Sigmoid colon (tissue), 7 donors: Measurements from ENCODE around the gene ANAPC5. TPM values are rescaled to one million over a fixed set of nuclear protein-coding genes. Genes with fewer than 3 reads are reported as not detected.
"Not testable (repeated sequence)": the region's sequence is repeated elsewhere in the genome, so short reads cannot be mapped to it uniquely, and the experiment has no call there.

Experiments used
- DNase-seq: peaks from one replicate; pipeline ENCODE4 v3.0.0-alpha.2; 2019
- H3K27ac ChIP-seq, 4 donors: fragments of 200-600 bp; sonication (generic); one replicate each; pipeline ENCODE4 v1.5.1; 2016 to 2019; ENCODE audit warnings: mild to moderate bottlenecking in 1 of 4
- H3K27me3 ChIP-seq, 3 donors: fragments of 200-600 bp; sonication (generic); one replicate each; pipeline ENCODE4 v1.5.1; 2019; ENCODE audit warnings: mild to moderate bottlenecking in 1 of 3
- H3K36me3 ChIP-seq, 4 donors: fragments of 200-600 bp; sonication (generic); one replicate each; pipeline ENCODE4 v1.5.1; 2016 to 2019
- H3K4me1 ChIP-seq, 4 donors: fragments of 200-600 bp; sonication (generic); one replicate each; pipeline ENCODE4 v1.5.1; 2017 to 2019
- H3K4me3 ChIP-seq, 4 donors: fragments of 200-600 bp; sonication (generic); one replicate each; pipeline ENCODE4 v1.5.1; 2017 to 2019; ENCODE audit warnings: mild to moderate bottlenecking in 2 of 4, moderate library complexity in 1 of 4
- H3K9me3 ChIP-seq, 4 donors: fragments of 200-600 bp in 3 of 4; sonication (generic) in 3 of 4; one replicate each; pipeline versions ENCODE4 v1.5.1 to v1.6.1; 2013 to 2019
- EP300 ChIP-seq, 4 donors: sonication (generic); formaldehyde crosslinking; IDR thresholded peaks; one replicate each; pipeline ENCODE4 v1.6.1; 2017; ENCODE audit warnings: antibody characterized with exemption in 4 of 4
- POLR2A ChIP-seq, 2 donors: fragments of 450-650 bp; IDR thresholded peaks; one replicate each; pipeline ENCODE4 v1.6.1; 2016; ENCODE audit warnings: antibody characterized with exemption in 2 of 2, mild to moderate bottlenecking in 2 of 2, moderate library complexity in 2 of 2
- POLR2AphosphoS5 ChIP-seq, 4 donors: sonication (generic); formaldehyde crosslinking; IDR thresholded peaks; one replicate each; pipeline ENCODE4 v1.6.1; 2017; ENCODE audit warnings: antibody characterized with exemption in 4 of 4
- whole genome bisulfite sequencing, 2 donors: extraction: QIAGEN DNeasy Blood & Tissue Kit; methylation state at CpG; one replicate each; pipeline ENCODE4 v1.1.7; 2013; 5-methylcytosine and 5-hydroxymethylcytosine counted together
- intact Hi-C: fragments of 100-400 bp; cut with DNase I; formaldehyde crosslinking; loops from one replicate; pipeline ENCODE4 v1.15.1; 2023
- polyA plus RNA-seq, 3 donors: library from polyadenylated mRNA; stranded (reverse); fragments of 200-250 nt; gene quantifications; one replicate each; pipeline ENCODE4 v1.2.3, GENCODE V29; 2013
- total RNA-seq, 4 donors: library from RNA; depleted of rRNA; stranded (reverse); fragments of >200 nt; gene quantifications; one replicate each; pipeline ENCODE4 v1.1.0, GENCODE V29; 2016
- TF ChIP-seq, protein P1 (sequence below), 4 experiments: fragments of 450-650 bp in 3 of 4; fragments of 200-600 bp in 1 of 4; IDR thresholded peaks; one replicate each; pipeline ENCODE4 v1.5.1; 2016 to 2019; ENCODE audit warnings: antibody characterized with exemption in 4 of 4, mild to moderate bottlenecking in 3 of 4, moderate library complexity in 2 of 4
- donor health status: healthy with polysubstance abuse.
- donor health status: Bipolar disorder and iron deficiency.
- donor health status: healthy.

The ANAPC5 gene
- total and polyA plus RNA-seq, 7 donors: 51.6 to 93.6 (median 76.0) TPM

GRCh38 chr12:121376754-121377697 lies 24.8 kb upstream of the ANAPC5 start:
- no peak overlapping the region for H3K4me3 ChIP-seq
- TF ChIP-seq POLR2AphosphoS5 (IDR thresholded peaks at IDR 0.05): no peak
- no peak for TF ChIP-seq EP300 (IDR thresholded peaks at IDR 0.05)
- TF ChIP-seq, protein P1, sequence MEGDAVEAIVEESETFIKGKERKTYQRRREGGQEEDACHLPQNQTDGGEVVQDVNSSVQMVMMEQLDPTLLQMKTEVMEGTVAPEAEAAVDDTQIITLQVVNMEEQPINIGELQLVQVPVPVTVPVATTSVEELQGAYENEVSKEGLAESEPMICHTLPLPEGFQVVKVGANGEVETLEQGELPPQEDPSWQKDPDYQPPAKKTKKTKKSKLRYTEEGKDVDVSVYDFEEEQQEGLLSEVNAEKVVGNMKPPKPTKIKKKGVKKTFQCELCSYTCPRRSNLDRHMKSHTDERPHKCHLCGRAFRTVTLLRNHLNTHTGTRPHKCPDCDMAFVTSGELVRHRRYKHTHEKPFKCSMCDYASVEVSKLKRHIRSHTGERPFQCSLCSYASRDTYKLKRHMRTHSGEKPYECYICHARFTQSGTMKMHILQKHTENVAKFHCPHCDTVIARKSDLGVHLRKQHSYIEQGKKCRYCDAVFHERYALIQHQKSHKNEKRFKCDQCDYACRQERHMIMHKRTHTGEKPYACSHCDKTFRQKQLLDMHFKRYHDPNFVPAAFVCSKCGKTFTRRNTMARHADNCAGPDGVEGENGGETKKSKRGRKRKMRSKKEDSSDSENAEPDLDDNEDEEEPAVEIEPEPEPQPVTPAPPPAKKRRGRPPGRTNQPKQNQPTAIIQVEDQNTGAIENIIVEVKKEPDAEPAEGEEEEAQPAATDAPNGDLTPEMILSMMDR (IDR thresholded peaks at IDR 0.05): no peak
- no peak for TF ChIP-seq POLR2A (IDR thresholded peaks at IDR 0.05)
- 27 to 79% methylated on average over 8 of the region's 8 CpGs for WGBS, 2 donors
- DNase-seq: no peak
- H3K27ac ChIP-seq: no peak overlapping the region
- no peaks in the 10 kb centered on the region for H3K4me1 ChIP-seq
- H3K27me3 ChIP-seq: no peaks in the 10 kb centered on the region
- H3K9me3 ChIP-seq: no peaks in the 10 kb centered on the region
- H3K36me3 ChIP-seq: no peaks in the 10 kb centered on the region
- intact Hi-C loops: no loop called here

GRCh38 chr12:121374945-121375584 lies 22.9 kb upstream of the ANAPC5 start:
- intact Hi-C loops, H3K36me3 ChIP-seq, H3K4me3 ChIP-seq, H3K4me1 ChIP-seq, H3K9me3 ChIP-seq, H3K27me3 ChIP-seq, H3K27ac ChIP-seq, DNase-seq: not testable (repeated sequence)
- 89 to 92% methylated on average over 14 of the region's 14 CpGs for WGBS, 2 donors

GRCh38 chr12:121374336-121374735 lies 22.1 kb upstream of the ANAPC5 start:
- H3K4me3 ChIP-seq, H3K36me3 ChIP-seq, H3K9me3 ChIP-seq, DNase-seq, H3K27ac ChIP-seq, intact Hi-C loops, H3K27me3 ChIP-seq, H3K4me1 ChIP-seq: not testable (repeated sequence)
- WGBS, 2 donors: 92 to 97% methylated on average over 23 of the region's 23 CpGs

- H3K36me3 ChIP-seq: no peaks in the 10 kb centered on the region
- H3K4me3 ChIP-seq: no peak overlapping the region
- TF ChIP-seq, protein P1 (IDR thresholded peaks at IDR 0.05): no peak
- TF ChIP-seq POLR2AphosphoS5 (IDR thresholded peaks at IDR 0.05) (no peak), POLR2A (IDR thresholded peaks at IDR 0.05) (no peak), EP300 (IDR thresholded peaks at IDR 0.05) (no peak)
- intact Hi-C loops: no loop called here
- no peaks in the 10 kb centered on the region for H3K9me3 ChIP-seq
- DNase-seq: no peak
- H3K27ac ChIP-seq: no peak overlapping the region
- no peaks in the 10 kb centered on the region for H3K27me3 ChIP-seq
- 82 to 90% methylated on average over 6 of the region's 6 CpGs for WGBS, 2 donors
- H3K4me1 ChIP-seq: no peaks in the 10 kb centered on the region
These were observed 21.5 kb upstream of the ANAPC5 start for GRCh38 chr12:121373755-121374154.

GRCh38 chr12:121371404-121371803 lies 19.2 kb upstream of the ANAPC5 start:
- TF ChIP-seq POLR2A (IDR thresholded peaks at IDR 0.05): no peak
- TF ChIP-seq POLR2AphosphoS5 (IDR thresholded peaks at IDR 0.05): no peak
- TF ChIP-seq, protein P1 (IDR thresholded peaks at IDR 0.05): no peak
- TF ChIP-seq EP300 (IDR thresholded peaks at IDR 0.05): no peak
- intact Hi-C loops: no loop called here

More at GRCh38 chr12:121371404-121371803, 19.2 kb upstream of the ANAPC5 start:
- Histone ChIP-seq H3K36me3 (no peaks in the 10 kb centered on the region), H3K9me3 (no peaks in the 10 kb centered on the region), H3K27me3 (no peaks in the 10 kb centered on the region), H3K27ac (no peak overlapping the region), H3K4me3 (no peak overlapping the region), H3K4me1 (no peaks in the 10 kb centered on the region)
- no peak for DNase-seq
- 82 to 83% methylated on average over 6 of the region's 6 CpGs for whole genome bisulfite sequencing, 2 donors
